CD4-positive, alpha-beta T cell treated with Interferon alpha-2 for 1 hour (primary cell): Measurements from ENCODE around the gene MARK3.

Source experiments
- DNase-seq, 2 donors: peaks; one replicate each; pipeline ENCODE4 v3.0.0-alpha.2; 2020 to 2022

Gene MARK3

GRCh38 chr14:103442288-103442687 is 57.1 kb downstream of the MARK3 start:
- DNase-seq = no peak

DNA sequence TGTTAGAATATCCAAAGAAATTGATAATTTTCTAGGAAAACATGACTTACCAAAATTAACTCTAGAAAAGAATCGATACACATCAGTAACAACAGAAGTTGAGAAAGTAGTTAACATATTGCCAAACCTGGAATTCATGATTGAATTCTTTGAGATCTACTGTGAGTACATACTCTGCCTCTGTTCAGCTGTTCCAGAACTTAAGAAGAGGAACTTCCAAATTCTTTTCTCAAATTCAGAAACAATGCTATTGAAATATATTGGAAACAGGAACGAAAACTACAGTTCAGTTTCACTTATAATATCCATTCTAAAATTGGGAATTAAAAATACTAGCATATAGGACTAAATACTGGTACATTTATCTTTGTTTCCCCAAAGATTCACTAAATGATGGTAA is 57.9 kb downstream of the MARK3 start:
- DNase-seq = no peak

DNA sequence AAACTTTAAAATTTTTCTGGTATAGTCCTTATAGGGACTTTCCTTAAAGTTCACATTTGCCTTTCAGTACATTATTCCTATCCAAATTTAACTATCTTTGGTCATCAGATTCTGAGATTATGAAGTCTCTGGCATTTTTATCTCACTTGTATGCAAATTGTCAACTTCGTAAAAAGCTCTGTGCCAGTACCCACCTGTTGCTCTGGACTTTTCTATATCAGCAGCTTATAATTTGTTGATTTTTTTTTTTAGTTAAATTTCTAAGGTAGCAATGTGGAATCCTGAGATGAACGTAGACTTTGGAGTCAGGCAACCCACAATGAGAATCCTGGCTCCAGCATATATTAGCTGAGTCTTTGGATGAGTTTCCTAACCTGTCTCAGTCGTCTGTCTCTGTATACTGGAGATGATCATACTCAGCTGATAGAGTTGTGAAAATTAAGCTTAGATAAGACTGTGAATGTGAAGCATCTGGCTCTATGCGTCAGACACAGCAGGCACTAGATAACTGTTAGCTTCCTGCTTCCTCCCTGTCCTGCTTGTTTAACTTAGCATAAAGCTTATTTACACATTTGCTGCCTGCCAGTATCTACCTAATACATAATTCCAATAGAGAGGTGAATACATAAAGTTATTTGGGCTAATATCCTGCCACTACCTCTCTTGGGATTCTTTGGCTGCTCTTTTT is 59.8 kb downstream of the MARK3 start:
- DNase-seq = no peak

DNA sequence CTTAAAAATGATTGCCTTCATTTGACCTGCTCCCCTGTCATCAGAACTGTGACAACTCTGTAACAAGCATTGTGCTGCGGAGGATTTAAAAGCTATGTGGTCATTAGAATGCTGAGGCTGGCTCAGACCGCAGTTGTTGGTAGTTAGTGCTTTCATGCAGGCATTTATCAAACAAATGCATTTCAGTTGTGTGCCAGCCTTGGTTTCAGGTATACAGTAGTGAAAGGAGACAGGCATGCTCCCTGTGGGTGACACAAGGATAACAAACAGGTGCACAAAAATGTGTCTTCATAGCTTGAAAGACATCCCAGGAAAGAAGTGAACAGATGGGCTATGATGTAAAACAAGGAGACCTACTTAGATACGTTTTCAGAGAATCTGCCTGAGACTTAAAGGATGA is 60.6 kb downstream of the MARK3 start:
- no peak for DNase-seq

DNA sequence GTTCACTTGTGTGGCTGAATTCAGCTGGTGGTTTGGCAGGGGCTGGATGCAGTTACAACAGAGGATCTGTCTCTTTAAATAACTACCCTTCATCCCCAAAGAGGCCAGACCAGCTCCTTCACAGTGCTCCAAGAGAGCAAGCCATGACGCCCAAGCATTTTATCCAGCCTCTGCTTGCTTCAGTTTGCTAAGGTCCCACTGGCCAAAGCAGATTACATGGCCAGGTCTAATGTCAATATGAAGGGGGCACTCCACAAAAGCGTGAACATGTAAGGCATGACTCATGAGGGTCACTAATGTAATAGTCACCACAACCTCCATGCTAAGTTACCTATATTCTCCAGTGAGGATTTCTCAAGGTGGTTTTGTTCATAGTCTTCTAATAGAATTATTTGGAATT is 62.9 kb downstream of the MARK3 start:
- DNase-seq = no peak

GRCh38 chr14:103449634-103450161 is 64.5 kb downstream of the MARK3 start:
- DNase-seq = no peak

DNA sequence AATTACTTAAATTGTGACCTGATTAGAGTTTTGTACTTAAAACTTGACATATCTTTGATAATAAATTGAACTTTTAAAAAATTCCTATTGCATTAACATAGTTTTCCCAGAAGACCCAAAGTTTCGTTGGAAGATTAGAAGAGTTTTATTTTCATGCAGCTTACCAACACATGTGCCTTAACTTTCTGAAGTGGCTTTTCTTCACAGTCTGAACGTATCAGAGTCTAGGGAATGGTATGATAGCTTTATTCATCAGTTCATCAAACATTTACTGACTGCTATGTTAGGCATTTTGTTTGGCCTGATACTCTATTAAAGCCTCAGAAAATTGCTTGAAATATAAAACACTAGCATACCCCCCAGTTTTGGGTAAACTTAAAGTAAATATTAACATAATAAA is 65.2 kb downstream of the MARK3 start:
- DNase-seq = no peak

DNA sequence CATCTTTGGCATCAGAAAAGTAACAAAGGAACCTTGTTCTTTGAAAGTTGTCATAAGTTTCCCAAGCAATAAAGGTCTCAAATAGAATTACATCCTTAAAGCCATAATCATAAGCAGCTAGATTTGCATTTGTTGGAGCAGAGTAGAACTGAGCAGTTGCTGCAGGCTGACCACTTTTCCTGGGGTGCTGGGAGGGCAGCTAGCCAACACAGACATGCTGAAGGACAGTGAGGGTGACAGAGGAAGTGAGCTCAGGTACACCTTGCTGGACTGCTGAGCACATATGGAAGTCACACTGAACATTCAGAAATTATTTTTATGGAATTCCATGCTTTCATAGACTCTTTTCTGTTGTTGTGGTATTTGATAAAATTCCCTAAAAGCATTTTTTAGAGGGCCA is 66.2 kb downstream of the MARK3 start:
- DNase-seq = no peak

DNA sequence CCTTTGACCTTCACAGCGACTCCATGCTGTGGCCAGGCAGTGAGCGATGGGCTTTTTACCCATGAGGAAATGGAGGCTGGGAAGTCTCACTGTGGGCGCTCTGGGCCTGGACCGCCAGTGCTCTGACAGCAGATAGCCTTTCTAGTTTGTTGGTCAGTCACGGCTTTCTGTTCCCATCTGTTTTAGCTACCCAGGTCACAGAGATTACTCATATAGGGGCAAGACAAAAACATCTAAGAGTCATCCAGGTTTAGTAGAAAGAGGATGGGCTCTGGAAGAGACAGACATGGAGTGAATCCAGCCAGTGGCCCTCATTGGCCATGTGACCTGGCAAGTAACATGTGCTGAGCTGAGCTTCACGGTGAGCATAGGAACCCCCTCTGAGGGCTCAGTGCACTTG is 68.6 kb downstream of the MARK3 start:
- no peak for DNase-seq

DNA sequence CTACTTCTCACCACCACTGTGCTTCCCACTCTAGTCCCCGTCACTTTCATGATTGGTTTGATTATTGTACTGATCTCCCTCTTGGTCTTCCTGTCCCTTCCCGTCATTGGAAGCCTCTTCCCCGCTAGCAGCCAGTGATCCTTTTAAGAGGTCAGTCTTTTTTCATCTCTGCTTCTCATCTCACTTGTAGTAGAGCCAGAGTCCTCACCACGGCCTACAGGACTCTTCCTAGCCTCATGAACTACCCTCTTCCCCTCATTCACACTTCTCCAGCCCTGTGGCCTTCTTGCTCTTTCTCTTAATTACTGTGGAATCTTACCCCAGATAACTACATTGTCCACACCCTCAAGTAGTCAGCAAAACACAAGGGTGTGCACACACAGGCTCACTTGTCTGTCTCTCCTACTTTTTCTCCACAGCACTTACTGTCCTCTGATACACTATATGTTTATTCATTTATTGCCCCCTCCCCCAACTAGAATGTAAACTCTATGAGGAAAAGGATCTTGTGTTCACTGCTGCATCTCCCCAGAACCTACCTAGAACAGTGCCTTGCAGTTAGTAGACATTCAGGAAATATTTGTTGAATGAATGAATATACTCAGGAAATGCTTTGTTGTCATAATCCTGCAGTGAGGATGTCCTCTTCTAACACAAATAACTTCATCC is 71.1 kb downstream of the MARK3 start:
- no peak for DNase-seq

DNA sequence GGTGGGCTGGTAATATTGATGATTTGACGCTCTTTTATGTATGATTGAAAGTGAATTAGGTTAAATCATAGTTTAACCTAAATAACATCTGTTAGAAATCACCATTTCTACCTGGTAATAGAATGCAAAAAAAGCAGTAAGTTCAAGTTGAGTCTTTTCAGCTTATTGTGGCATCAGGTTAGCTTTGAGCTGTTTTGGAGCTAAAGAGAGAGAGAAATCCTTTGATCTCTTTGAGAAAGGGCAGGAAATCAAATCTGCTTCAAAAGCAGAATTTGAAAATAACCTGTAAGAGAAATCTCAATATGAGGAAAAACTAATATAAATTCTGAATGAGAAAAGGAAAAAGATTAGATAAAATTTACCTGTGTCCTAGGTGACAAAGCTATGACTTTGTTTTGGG is 75.2 kb downstream of the MARK3 start:
- DNase-seq = no peak

GRCh38 chr14:103463149-103463548 is 77.9 kb downstream of the MARK3 start:
- DNase-seq = no peak

- DNase-seq = no peak
Measured at GRCh38 chr14:103463851-103464250, 78.6 kb downstream of the MARK3 start.

- no peak for DNase-seq
Measured at GRCh38 chr14:103472939-103473338, 87.7 kb downstream of the MARK3 start.

- DNase-seq = no peak
Measured at GRCh38 chr14:103474893-103475292, 89.7 kb downstream of the MARK3 start.

GRCh38 chr14:103476065-103476464 is 90.8 kb downstream of the MARK3 start:
- DNase-seq = no peak

GRCh38 chr14:103476631-103477030 is 91.4 kb downstream of the MARK3 start:
- no peak for DNase-seq

DNA sequence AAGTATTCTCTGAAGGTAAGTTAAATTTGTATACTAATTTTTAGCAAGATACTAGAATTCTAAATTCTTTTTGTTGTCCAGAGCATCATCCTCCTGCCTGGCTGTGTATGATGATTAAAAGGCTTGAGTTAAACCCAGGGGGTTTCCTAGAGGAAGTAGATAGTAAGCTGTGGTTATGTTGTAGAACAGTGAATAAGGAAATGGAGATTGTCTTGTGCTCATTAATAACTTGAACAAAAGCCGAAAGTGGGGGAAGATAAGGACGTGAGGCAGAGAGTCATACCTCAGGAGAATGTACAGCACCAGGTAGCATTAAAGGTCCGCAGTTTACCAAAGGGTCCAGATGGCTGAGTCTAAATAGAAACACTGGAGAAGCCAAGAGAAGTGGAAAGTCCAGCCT is 95.4 kb downstream of the MARK3 start:
- peak in 1 of 2 donors; percentile 34 for DNase-seq

GRCh38 chr14:103483600-103483999 is 98.4 kb downstream of the MARK3 start:
- DNase-seq = no peak

GRCh38 chr14:103485504-103485903 is 100.3 kb downstream of the MARK3 start:
- DNase-seq = no peak

DNA sequence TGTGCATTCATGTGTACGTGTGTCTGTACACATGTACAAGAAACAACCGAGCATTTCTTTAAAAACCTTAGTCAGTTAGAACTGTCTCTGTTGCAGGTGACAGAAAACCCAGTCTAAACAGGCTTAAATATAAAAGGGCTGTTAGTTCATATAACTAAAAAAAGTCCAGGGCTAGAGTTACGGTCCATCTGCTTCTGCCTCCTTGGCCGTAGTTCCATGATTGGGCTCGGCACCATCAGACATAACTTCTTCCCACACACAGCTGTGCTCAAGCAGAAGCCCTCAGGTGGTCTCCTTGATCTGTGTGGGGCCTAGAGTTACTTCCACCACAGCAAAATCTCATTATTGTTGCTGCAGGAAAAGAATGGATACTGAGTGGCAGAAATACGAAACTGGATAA is 102.9 kb downstream of the MARK3 start:
- DNase-seq = no peak

GRCh38 chr14:103488960-103489359 is 103.7 kb downstream of the MARK3 start:
- no peak for DNase-seq

GRCh38 chr14:103489621-103490020 is 104.4 kb downstream of the MARK3 start:
- no peak for DNase-seq

DNA sequence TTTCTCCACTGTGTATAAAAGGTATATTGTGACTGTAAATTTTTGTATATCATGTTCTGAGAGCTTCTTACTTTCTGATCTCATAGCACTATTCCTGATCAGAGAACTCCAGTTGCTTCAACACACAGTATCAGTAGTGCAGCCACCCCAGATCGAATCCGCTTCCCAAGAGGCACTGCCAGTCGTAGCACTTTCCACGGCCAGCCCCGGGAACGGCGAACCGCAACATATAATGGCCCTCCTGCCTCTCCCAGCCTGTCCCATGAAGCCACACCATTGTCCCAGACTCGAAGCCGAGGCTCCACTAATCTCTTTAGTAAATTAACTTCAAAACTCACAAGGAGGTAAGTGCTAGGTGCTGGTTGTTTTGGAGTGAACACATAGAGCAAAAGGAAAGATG is 106.5 kb downstream of the MARK3 start:
- DNase-seq = no peak
